AG09319 (cell line): ENCODE results near the gene CCL8.

Experiments
- DNase-seq: peaks from one replicate; pipeline ENCODE4 v3.0.0-alpha.2; 2010; ENCODE audit warnings: low read depth; ENCODE audit errors: extremely low read depth
- TF ChIP-seq, protein P1 (sequence below): IDR thresholded peaks from 2 replicates; pipeline ENCODE4 v1.5.1; 2011; ENCODE audit warnings: low read depth, mild to moderate bottlenecking, inconsistent platforms, low read length, moderate library complexity

CCL8 gene

DNA sequence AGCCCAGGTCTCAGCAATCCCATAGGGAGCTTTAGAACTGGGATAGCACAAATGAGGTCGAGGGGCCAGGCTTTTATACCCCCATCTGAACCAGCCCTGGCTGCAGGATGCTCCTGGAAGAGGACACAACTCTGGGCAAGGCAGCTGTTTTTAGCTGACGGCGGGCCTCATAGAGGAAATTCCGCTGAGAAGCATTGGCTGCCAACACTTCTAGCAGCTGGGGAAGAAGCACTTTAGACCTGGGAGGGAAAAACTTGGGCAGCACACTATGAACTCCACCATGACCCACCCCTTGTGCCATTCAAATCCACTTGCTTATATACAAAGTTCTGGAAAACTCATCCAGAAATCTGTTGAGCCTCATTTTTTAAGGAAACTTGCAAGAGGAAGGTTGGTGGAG, 28.6 kb upstream of the CCL8 start:
- TF ChIP-seq, protein P1, sequence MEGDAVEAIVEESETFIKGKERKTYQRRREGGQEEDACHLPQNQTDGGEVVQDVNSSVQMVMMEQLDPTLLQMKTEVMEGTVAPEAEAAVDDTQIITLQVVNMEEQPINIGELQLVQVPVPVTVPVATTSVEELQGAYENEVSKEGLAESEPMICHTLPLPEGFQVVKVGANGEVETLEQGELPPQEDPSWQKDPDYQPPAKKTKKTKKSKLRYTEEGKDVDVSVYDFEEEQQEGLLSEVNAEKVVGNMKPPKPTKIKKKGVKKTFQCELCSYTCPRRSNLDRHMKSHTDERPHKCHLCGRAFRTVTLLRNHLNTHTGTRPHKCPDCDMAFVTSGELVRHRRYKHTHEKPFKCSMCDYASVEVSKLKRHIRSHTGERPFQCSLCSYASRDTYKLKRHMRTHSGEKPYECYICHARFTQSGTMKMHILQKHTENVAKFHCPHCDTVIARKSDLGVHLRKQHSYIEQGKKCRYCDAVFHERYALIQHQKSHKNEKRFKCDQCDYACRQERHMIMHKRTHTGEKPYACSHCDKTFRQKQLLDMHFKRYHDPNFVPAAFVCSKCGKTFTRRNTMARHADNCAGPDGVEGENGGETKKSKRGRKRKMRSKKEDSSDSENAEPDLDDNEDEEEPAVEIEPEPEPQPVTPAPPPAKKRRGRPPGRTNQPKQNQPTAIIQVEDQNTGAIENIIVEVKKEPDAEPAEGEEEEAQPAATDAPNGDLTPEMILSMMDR, result no peak

DNA sequence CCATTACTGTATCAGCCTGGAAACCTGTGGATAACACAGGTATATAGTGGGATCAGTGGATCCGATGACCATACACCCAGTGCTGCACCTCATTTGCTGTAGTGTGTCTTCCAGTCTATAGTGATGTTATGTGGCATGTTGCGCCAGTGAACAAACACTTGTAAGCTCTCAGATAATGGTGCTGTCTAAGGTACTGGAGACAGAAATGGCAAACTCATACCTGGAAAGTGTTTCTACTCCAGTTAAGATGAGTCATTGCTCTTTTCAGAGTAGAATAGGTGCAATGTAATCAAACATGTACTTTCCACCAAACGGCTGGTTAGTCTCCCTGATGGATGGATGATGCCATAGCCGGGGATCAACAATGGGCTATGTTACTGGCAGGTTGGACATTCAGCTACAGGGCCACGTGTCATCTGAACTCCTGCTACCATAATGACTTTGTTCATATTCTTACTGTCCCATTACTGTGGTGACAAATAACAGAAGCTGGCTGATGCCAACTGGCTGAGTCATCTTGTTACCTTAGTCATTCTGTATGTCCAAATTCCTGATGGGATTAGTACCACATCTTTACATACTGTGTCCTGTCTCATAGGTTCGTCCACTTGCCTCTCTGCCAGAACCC, 27.4 kb upstream of the CCL8 start:
- no peak for DNase-seq

More for the DNA sequence above, 28.6 kb upstream of the CCL8 start:
- no peak for DNase-seq

DNA sequence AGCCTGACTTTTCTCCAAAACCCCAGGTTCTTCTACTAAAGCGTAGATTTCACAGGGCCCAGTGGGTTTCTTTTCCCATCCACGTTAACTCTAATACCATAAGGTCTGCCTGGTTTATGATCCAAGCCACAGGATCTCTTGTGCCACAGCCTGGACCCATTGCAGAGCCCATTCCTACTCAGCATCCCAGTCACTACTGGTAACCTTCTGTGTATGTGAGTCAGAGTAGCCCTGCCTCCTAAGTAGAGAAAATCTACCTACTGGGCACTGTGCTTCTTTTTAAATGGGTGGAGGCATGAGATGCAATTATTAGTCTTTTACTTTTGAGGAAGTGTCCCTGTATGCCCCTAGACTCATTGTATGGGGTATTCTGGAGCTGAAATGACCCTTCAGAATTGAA, 20.2 kb upstream of the CCL8 start:
- no peak for DNase-seq
- TF ChIP-seq, protein P1, result no peak

More for the DNA sequence above, 27.4 kb upstream of the CCL8 start:
- TF ChIP-seq, protein P1, result no peak

DNA sequence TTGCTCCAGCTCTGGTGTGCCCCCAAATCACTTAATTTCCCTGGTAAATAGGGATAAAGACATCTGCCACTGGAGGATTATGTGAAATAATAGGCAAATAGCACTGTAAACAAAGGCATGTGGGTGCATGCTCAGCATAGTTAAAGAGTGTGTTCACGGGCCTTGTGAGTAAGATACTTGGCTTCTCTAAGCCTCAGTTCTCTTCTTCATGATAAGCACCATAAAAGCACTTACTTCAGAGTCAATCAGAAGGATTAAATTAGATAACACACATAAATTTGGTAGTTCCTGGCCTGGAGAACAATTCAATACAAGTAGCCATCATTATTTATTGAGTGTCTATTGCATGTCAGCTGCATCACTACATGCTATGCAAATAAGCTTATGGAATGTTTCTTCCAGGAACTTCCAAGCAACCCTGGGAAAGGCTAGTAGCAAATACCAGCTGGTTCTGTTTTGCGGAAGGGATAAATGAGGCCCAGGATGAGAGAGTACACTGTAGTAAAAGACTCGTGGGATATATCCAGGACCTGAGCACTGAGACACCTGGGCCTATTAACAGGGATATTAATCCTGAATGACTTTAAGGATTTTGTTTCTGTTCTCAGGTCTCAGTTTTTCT, 19.2 kb upstream of the CCL8 start:
- DNase-seq, result no peak
- TF ChIP-seq, protein P1, result no peak

DNA sequence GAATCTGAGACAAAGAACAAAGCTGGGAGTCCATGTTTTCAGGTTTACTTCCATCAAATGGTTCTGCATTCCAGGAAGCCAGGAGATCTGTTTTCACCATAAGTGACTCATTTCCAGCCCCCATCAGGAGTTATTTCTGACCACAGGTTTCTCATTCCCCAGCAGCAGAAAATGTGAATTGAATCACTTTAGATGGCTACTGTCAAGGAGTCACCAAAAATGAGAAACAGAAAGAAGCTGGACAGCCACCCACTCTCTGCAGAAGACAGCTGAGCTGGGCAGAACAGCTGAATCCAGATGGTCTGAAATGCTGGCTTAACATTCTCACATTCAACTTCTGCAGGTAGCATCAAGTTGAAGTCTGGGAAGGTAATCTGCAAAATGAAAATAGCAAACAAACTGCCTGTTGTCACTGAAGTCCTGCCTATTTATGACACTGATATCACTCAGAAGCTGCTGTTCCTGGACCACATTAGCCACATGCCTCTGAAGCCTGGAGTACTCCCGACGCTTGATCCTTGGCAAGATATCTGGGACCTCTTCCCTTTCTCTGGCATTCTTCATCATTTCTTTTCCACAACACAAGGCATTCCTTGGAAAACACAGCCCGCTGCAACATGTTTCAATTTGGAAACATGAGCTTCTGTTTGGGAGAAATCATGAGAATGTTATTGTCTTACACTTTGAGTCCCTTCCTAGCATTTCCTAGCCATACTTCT, 18.4 kb upstream of the CCL8 start:
- DNase-seq, result no peak
- TF ChIP-seq, protein P1, result no peak

DNA sequence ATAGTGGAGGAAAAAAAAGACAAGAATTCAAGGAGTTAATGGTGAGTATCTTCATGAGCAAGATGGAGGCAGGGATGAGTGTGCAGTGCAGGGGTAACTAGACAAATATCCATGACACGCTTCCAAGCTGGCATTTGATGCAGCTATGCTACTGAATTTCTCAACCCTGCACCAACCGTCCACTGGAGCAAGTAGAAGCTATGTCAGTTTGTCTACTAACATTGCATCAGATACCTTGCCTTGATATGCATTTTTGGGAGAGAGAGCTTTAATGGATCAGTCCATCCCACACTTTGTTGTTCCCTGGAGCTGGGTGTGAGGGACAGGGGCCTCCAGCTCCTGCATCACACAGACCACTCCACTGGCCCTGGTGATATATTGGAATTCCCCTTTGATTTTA, 17.2 kb upstream of the CCL8 start:
- TF ChIP-seq, protein P1, result no peak
- no peak for DNase-seq

DNA sequence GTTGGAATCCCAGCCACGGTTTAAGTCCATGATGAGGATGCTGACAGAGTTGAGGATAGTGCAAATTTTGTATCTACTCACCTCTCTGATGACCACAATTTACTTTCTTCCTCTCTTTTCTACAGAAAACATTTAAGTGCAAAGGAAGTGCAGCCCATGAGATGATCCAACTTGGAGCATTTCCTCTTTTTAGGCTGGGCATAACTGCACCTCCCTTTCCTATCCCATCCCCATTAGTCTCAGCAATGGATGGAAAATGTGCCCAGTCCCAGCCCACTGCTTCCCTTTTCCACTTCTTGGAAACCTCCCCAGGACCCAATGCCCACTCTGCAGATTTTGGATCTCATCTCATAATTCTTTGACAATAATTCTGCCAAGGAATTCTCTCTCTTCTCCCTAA, 16.6 kb upstream of the CCL8 start:
- no peak for DNase-seq

More for the DNA sequence above, 16.6 kb upstream of the CCL8 start:
- TF ChIP-seq, protein P1, result no peak
